Thymus (tissue), 11 donors: ENCODE data around the gene VSX1. TPM values are rescaled to one million over a fixed set of nuclear protein-coding genes. Genes with fewer than 3 reads are reported as not detected.

Source experiments
- DNase-seq, 9 donors: peaks; one replicate each; pipeline ENCODE4 v3.0.0-alpha.2; 2013; ENCODE audit warnings: low spot score in 9 of 9, low read depth in 6 of 9, missing footprints in 1 of 9
- H3K27ac ChIP-seq, 2 donors: one replicate each; pipeline ENCODE4 v1.5.1; 2013; ENCODE audit warnings: control low read depth in 1 of 2, low read depth in 1 of 2, low read length in 1 of 2, mild to moderate bottlenecking in 1 of 2, moderate library complexity in 1 of 2
- H3K27me3 ChIP-seq, 2 donors: one replicate each; pipeline ENCODE4 v1.5.1; 2013; ENCODE audit warnings: low read length in 1 of 2; ENCODE audit not compliant: control insufficient read depth in 2 of 2, insufficient read depth in 1 of 2
- H3K36me3 ChIP-seq, 2 donors: one replicate each; pipeline ENCODE4 v1.5.1; 2013; ENCODE audit warnings: low read length in 1 of 2, mild to moderate bottlenecking in 1 of 2, moderate library complexity in 1 of 2; ENCODE audit not compliant: control insufficient read depth in 2 of 2, insufficient read depth in 2 of 2
- H3K4me1 ChIP-seq, 2 donors: one replicate each; pipeline ENCODE4 v1.5.1; 2013; ENCODE audit warnings: low read length in 2 of 2; ENCODE audit not compliant: control insufficient read depth in 2 of 2, insufficient read depth in 2 of 2
- H3K4me3 ChIP-seq, 2 donors: one replicate each; pipeline ENCODE4 v1.5.1; 2013; ENCODE audit warnings: low read length in 2 of 2, control low read depth in 1 of 2, mild to moderate bottlenecking in 1 of 2
- H3K9me3 ChIP-seq, 2 donors: one replicate each; pipeline ENCODE4 v1.5.1; 2013; ENCODE audit warnings: low read length in 1 of 2, mild to moderate bottlenecking in 1 of 2; ENCODE audit not compliant: control insufficient read depth in 2 of 2, insufficient read depth in 1 of 2
- WGBS: extraction: QIAGEN DNeasy Blood & Tissue Kit; methylation state at CpG from one replicate; pipeline ENCODE4 v1.1.7; 2013; 5-methylcytosine and 5-hydroxymethylcytosine counted together
- polyA plus RNA-seq: library from polyadenylated mRNA; stranded (reverse); fragments of 200-250 nt; gene quantifications from one replicate; pipeline ENCODE4 v1.2.3, GENCODE V29; 2013
- total RNA-seq: library from RNA; stranded (reverse); fragments of 120-200 nt; gene quantifications from one replicate; pipeline ENCODE4 v1.2.4, GENCODE V29; 2013
- donor health status: healthy.

VSX1 gene
- total and polyA plus RNA-seq, 2 donors: 0.09 to 0.21 TPM

- H3K4me1 ChIP-seq: peaks cover 0 to 11% of the 10 kb centered on the region in 2 donors
- H3K9me3 ChIP-seq: peaks cover 0 to 3% of the 10 kb centered on the region in 2 donors
- peaks cover 0 to 9% of the 10 kb centered on the region in 2 donors for H3K27me3 ChIP-seq
- over 99% methylated on average over 4 of the region's 4 CpGs for WGBS
- DNase-seq: no peak
- no peak overlapping the region for H3K4me3 ChIP-seq
- no peak overlapping the region for H3K27ac ChIP-seq
- no peaks in the 10 kb centered on the region for H3K36me3 ChIP-seq
Observed at GRCh38 chr20:25064561-25065071, 17.3 kb downstream of the VSX1 start.

- Histone ChIP-seq H3K36me3 (no peaks in the 10 kb centered on the region), H3K4me1 (peaks cover 4 to 17% of the 10 kb centered on the region in 2 donors), H3K27ac (no peak overlapping the region), H3K4me3 (no peak overlapping the region), H3K27me3 (peaks cover 0 to 5% of the 10 kb centered on the region in 2 donors), H3K9me3 (peaks cover 0 to 3% of the 10 kb centered on the region in 2 donors)
- no peak for DNase-seq
- WGBS: 96% methylated on average over 2 of the region's 2 CpGs
Observed at GRCh38 chr20:25063981-25064380, 18.0 kb downstream of the VSX1 start.

- WGBS: 96% methylated on average over 11 of the region's 11 CpGs
- Histone ChIP-seq H3K4me3 (no peak overlapping the region), H3K27ac (no peak overlapping the region), H3K9me3 (peaks cover 0 to 3% of the 10 kb centered on the region in 2 donors), H3K4me1 (peaks cover 5 to 22% of the 10 kb centered on the region in 2 donors), H3K27me3 (peaks cover 0 to 5% of the 10 kb centered on the region in 2 donors), H3K36me3 (no peaks in the 10 kb centered on the region)
- no peak for DNase-seq
Observed at GRCh38 chr20:25063546-25063945, 18.4 kb downstream of the VSX1 start.

- peaks cover 0 to 5% of the 10 kb centered on the region in 2 donors for H3K27me3 ChIP-seq
- H3K4me3 ChIP-seq: no peak overlapping the region
- no peak for DNase-seq
- H3K9me3 ChIP-seq: peaks cover 0 to 3% of the 10 kb centered on the region in 2 donors
- H3K36me3 ChIP-seq: no peaks in the 10 kb centered on the region
- H3K27ac ChIP-seq: no peak overlapping the region
- 93% methylated on average over 7 of the region's 7 CpGs for WGBS
- H3K4me1 ChIP-seq: peaks cover 5 to 25% of the 10 kb centered on the region in 2 donors
Observed at GRCh38 chr20:25062841-25063240, 19.1 kb downstream of the VSX1 start.

GRCh38 chr20:25061821-25062530, 20.0 kb downstream of the VSX1 start:
- no peak for DNase-seq
- WGBS: 98% methylated on average over 15 of the region's 15 CpGs

GRCh38 chr20:25061103-25061799, 20.7 kb downstream of the VSX1 start:
- Histone ChIP-seq H3K4me3 (no peak overlapping the region), H3K36me3 (no peaks in the 10 kb centered on the region), H3K27ac (no peak overlapping the region), H3K9me3 (no peaks in the 10 kb centered on the region), H3K4me1 (peaks cover 9 to 32% of the 10 kb centered on the region in 2 donors), H3K27me3 (peaks cover 0 to 3% of the 10 kb centered on the region in 2 donors)
- no peak for DNase-seq
- WGBS: 97% methylated on average over 7 of the region's 7 CpGs

More at GRCh38 chr20:25061821-25062530, 20.0 kb downstream of the VSX1 start:
- Histone ChIP-seq H3K4me3 (no peak overlapping the region), H3K36me3 (no peaks in the 10 kb centered on the region), H3K27me3 (peaks cover 0 to 2% of the 10 kb centered on the region in 2 donors), H3K9me3 (no peaks in the 10 kb centered on the region), H3K4me1 (peaks cover 5 to 25% of the 10 kb centered on the region in 2 donors), H3K27ac (no peak overlapping the region)

GRCh38 chr20:25059866-25060465, 22.0 kb downstream of the VSX1 start:
- peaks cover 0 to 3% of the 10 kb centered on the region in 2 donors for H3K27me3 ChIP-seq
- H3K4me1 ChIP-seq: peaks cover 9 to 37% of the 10 kb centered on the region in 2 donors
- 91% methylated on average over 8 of the region's 8 CpGs for WGBS
- H3K4me3 ChIP-seq: no peak overlapping the region
- no peak for DNase-seq
- no peaks in the 10 kb centered on the region for H3K9me3 ChIP-seq
- H3K36me3 ChIP-seq: peaks cover 0 to 2% of the 10 kb centered on the region in 2 donors
- H3K27ac ChIP-seq: no peak overlapping the region

- 31% methylated on average over 20 of the region's 20 CpGs for WGBS
- peak overlapping the region; percentile 88 to 98 for H3K27ac ChIP-seq
- DNase-seq: peak in 3 of 9 donors; percentile 28 to 59 (median 32)
- H3K36me3 ChIP-seq: peaks cover 0 to 2% of the 10 kb centered on the region in 2 donors
- no peaks in the 10 kb centered on the region for H3K9me3 ChIP-seq
- H3K27me3 ChIP-seq: peaks cover 0 to 3% of the 10 kb centered on the region in 2 donors
- peak overlapping the region; percentile 55 to 75 for H3K4me3 ChIP-seq
- peaks cover 14 to 43% of the 10 kb centered on the region in 2 donors for H3K4me1 ChIP-seq
Observed at GRCh38 chr20:25058847-25059810, 22.8 kb downstream of the VSX1 start.
